ENCODE measurements around the gene SERTM2.

GRCh38 chrX:111503485-111503993, 7.9 kb upstream of the SERTM2 start:
- TF ChIP-seq, protein P1, sequence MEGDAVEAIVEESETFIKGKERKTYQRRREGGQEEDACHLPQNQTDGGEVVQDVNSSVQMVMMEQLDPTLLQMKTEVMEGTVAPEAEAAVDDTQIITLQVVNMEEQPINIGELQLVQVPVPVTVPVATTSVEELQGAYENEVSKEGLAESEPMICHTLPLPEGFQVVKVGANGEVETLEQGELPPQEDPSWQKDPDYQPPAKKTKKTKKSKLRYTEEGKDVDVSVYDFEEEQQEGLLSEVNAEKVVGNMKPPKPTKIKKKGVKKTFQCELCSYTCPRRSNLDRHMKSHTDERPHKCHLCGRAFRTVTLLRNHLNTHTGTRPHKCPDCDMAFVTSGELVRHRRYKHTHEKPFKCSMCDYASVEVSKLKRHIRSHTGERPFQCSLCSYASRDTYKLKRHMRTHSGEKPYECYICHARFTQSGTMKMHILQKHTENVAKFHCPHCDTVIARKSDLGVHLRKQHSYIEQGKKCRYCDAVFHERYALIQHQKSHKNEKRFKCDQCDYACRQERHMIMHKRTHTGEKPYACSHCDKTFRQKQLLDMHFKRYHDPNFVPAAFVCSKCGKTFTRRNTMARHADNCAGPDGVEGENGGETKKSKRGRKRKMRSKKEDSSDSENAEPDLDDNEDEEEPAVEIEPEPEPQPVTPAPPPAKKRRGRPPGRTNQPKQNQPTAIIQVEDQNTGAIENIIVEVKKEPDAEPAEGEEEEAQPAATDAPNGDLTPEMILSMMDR (IDR thresholded peaks at IDR 0.05) = no peak
- no peak for TF ChIP-seq POLR2A (IDR thresholded peaks at IDR 0.05)
